HG03280 (cell line): ENCODE results near the gene DNAI1.

Source experiments
- ATAC-seq: cut with Tn5 transposase; IDR thresholded peaks from one replicate; pipeline ENCODE4 v1.9.1; 2021; ENCODE audit warnings: mild to moderate bottlenecking, moderate library complexity; ENCODE audit not compliant: unreplicated experiment

The DNAI1 gene

GRCh38 chr9:34540827-34541226, 82.2 kb downstream of the DNAI1 start:
- no peak for ATAC-seq

GRCh38 chr9:34541540-34541939, 82.9 kb downstream of the DNAI1 start:
- ATAC-seq = no peak

- no peak for ATAC-seq
These were observed 85.4 kb downstream of the DNAI1 start for GRCh38 chr9:34544035-34544434.

DNA sequence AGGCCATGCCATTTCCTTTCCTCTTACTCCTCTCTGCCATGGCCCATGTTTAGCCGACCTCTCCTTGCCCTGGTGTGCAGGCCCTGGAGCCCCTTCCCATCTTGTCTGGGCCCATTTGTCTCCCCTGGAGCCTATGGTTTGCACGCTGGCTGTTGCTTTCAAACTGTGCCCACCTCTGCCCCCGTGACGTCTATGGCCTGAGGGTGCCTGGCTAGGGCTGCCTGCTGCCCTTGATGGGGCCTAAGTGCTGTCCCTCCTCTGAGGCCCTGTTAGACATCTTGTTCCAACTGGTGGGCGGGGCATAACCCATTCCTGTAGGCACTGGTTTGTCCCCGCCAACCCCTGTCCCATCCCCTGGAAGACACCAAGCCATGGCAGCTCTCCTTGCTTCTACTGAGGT, 86.9 kb downstream of the DNAI1 start:
- ATAC-seq = no peak

DNA sequence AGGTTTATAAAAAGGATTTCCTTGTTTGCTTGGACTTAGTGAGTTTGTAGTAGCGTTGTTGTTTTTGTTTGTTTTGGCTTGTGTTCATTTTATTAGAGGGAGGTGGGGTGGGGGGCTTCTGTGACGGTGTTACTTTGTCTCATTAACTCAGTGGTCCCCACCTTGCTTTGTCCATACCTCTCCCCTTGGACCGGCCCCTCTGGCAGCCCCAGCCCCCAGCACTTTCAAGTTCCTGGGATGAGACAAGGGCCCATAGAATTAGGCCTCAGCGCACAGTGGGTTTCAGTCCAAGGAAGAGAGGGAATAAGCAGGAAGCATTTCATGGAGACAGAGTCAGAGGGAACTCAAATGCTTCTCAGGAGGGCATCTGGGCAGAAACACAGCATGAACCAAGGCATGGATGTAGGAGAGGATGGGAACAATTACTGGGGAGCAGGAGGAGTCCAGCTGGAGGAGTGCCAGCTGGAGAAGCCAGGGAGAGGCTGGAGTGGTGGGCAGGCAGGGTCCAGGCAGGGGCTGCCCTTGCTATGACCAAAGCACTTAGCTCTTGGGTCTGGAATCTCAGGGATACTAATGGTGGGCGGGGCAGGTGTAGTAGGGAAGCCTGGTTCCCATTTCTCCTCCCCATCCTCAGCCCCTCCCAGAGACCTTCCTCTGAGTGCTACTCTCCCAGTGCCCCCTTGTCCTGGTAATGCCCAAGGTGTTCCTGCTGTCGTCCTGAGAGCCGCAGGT, 87.7 kb downstream of the DNAI1 start:
- no peak for ATAC-seq

- peak; percentile 48 for ATAC-seq
These were observed 88.5 kb downstream of the DNAI1 start for GRCh38 chr9:34546834-34547827.

DNA sequence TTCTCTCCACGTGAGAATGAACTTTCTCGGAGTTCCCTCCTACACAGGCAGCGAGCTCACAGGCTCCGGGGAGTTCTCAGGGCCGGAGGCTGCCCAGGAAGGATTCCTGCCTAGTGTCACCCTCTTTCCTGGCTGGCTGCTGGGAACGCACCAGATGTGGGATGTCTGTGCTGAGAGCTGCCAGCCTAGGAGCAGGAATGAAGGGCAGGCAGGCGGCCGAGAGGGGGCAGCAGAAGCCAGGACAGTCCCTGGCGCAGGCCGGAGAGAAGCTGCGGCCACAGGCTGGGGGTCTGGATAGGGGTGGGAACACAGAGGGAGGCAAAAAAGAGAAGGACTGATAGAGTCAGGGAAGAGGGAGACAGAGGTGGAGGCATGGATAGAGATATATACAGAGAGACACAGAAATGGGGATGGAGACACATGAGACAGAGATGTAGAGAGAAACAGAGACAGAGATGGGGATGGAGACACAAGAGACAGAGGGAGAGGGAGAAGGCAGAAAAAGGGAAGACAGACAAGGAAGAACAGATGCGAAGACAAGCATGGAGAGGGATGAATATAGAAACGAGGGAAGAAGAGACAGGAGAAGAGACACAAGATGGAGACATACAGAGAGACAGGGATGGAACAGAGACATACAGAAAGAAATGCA, 89.5 kb downstream of the DNAI1 start:
- no peak for ATAC-seq

DNA sequence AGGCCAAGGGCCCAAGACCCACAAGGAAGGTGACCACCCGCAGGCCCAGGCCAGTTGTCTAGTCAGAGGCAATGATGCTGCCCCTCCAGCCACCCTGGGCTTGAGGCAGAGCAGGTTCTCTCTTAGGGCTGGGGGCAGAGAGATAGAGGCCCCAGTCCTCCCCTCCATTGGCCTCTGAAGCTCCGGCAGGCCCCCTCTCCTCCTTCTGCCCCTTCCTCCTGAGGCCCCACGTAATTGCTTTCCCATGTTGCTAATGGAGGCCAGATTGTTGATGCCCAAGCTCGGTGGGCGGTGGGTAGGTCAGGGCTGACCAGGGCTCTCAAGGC, 90.8 kb downstream of the DNAI1 start:
- no peak for ATAC-seq

GRCh38 chr9:34550016-34550680, 91.5 kb downstream of the DNAI1 start:
- no peak for ATAC-seq

DNA sequence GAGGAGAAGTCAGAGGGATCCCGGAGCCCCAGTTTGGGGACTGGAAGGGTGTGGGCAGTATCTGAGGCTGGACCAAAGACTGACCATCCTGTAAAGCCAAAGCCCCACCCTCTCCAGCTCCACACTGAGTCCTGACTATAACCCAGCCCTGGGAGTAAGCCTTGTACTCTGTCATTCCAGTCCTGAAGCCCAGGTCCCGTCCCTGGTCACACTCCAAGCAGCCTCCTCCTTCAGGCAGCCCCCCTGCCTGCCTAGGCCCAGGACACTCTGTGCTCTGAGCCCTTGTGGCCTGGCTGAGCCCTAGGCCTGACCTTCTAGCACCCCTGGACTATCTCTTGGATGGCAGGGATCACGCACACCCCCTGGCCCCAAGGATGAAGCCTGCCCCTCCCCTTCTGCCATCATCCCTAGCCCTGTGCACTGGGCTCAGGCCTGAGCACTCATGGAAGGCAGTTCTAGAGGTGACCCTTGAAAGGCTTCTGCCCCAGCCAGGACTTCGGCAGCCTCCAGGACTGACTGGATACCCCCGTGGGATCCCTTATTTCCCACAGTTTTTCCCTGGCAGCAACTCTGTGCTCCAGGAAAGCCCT, 92.2 kb downstream of the DNAI1 start:
- ATAC-seq = no peak

DNA sequence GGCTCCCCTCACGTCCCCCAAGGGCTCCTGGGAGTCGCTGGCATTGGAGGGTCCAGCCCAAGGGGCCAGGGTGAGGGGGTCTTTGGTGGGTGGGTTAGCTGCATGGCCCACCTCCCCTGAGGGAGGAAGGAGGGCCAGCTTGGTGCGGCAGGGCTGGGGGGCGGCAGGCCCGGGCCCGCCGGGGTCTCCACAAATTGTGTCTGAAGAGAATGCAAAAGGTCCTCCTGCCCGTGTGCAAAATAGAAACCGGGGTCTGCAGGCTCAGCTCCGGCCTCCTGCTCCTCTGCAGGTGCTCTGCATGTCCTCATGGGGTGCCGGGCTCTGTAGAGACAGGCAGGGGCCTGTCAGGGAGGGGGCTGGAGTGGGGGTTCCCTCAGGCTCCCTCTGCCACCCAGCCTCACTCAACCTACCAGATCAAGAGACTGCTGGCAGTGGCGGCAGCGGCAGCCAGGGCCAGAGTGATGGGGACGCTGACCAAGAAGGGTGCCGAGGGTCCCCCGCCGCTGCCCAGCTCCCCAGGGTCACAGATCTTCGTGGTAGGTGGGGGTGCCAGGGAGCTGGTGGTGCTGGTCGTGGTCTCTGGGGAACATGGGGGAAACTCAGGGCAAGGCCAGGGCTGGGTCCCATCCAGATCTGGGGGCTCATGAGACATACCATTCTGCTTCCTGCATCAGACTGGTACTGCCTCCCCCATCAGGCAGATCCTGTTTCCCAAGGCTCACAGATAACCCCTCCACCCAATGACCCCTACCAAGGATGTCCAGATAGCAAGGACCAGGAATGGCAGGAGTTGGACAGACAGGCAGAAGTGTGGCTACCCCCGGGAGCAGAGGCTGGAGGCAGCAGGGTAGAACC, 93.4 kb downstream of the DNAI1 start:
- no peak for ATAC-seq

DNA sequence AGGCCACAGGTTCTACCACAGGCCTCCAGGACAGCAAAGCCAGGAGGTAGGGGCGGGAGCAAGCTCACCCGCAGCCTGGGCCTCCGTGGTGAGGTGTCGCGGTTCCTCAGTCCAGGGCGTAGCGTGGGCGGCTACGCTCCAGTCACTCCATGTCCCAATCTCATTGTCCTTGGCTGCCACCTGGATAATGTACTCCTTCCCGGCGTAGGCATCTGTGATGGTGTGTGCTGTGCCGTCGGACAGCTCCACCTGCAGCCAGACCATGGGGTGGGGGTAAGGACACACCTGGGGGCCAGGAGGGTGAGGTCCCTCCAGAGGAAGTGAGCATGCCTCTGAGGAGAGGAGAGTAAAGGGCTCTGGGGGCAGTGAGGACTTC, 94.0 kb downstream of the DNAI1 start:
- ATAC-seq = no peak

- no peak for ATAC-seq
These were observed 94.4 kb downstream of the DNAI1 start for GRCh38 chr9:34552986-34553385.

DNA sequence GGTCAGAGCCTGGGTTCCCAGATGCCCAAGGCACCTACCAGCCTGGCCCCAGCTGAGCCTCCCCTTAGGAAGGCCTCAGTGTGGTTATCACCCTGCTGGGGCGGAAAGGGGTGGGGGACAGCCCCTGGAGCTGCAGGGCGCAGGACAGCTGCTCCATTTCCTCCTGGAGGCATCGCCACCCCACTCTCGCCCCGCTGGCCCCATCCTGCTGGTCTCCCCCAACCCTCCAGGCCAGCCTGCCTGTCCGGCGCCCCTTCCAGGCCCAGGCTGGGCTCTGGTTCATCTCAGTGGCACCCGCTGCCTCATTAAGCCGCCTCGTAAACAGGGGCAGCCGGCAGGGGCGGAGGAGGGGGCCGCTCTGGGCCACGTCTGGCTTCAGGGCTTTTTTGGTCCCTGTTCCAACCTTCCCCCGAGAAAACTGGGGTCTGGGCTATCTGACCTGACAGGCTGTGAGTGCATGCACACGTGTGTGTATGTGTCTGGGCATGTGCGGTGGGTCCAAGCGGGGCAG, 95.0 kb downstream of the DNAI1 start:
- ATAC-seq = no peak

DNA sequence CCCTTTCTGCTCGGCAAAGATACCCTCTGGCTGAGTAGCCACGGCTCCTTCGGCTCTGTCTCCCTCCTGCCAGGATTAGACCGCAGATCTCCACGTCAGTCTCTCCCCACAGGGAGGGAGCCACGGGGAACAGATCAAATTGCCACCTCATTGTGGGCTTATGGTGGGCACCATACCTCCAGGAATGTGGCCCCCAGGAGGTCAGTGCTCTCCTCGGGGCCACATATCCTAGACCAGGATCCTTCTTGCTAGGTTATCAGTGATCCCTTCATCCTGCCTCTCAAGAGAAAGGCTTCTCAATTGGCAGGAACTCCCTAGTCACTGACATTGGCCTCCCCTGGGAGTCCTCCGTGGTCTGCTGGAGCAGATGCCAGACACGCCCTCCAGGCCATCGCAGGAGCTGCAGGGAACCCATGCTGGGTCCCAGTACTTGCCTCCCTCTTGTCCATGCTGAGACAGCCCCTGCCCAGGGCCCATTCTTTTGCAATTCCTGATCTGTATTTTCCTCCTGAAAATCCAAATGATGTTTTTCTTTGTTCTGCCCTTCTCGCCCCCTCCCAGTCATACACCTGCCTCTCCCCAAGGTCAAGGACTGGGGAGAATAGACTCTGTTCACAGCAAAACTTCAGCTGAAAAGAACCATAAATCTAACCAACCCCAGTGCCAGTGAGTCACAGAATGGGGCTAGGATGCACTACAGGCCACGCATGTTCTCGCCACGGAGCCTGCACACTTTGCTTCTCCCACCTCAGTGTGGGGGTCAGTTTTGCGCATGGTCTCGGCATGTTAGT, 95.8 kb downstream of the DNAI1 start:
- no peak for ATAC-seq

- no peak for ATAC-seq
These were observed 96.4 kb downstream of the DNAI1 start for GRCh38 chr9:34555002-34555348.

- no peak for ATAC-seq
These were observed 96.9 kb downstream of the DNAI1 start for GRCh38 chr9:34555500-34555899.

- ATAC-seq = no peak
These were observed 97.4 kb downstream of the DNAI1 start for GRCh38 chr9:34555936-34556525.

- ATAC-seq = no peak
These were observed 98.3 kb downstream of the DNAI1 start for GRCh38 chr9:34556949-34557348.
